Neuronal stem cell (in vitro differentiated cells): ENCODE measurements around the gene DPP6.

Experiments
- DNase-seq: peaks from one replicate; pipeline ENCODE4 v3.0.0-alpha.2; 2013; ENCODE audit warnings: low spot score
- H2AFZ ChIP-seq: one replicate; pipeline ENCODE4 v1.6.1; 2013; ENCODE audit warnings: mild to moderate bottlenecking, low read length, inconsistent platforms
- H2AK5ac ChIP-seq: 2 replicates; pipeline ENCODE4 v1.6.1; 2013; ENCODE audit warnings: low read depth, mild to moderate bottlenecking, inconsistent platforms, low read length, moderate library complexity, mixed read lengths
- H2BK120ac ChIP-seq: 2 replicates; pipeline ENCODE4 v1.6.1; 2013; ENCODE audit warnings: low read depth, mild to moderate bottlenecking, inconsistent platforms, low read length, moderate library complexity, mixed read lengths
- H2BK12ac ChIP-seq: one replicate; pipeline ENCODE4 v1.6.1; 2013; ENCODE audit warnings: low read length, inconsistent platforms
- H2BK15ac ChIP-seq: 2 replicates; pipeline ENCODE4 v1.6.1; 2013; ENCODE audit warnings: mild to moderate bottlenecking, low read length, inconsistent platforms, mixed read lengths
- H2BK5ac ChIP-seq: one replicate; pipeline ENCODE4 v1.6.1; 2013; ENCODE audit warnings: inconsistent platforms, mild to moderate bottlenecking, low read length, moderate library complexity
- H3K14ac ChIP-seq: one replicate; pipeline ENCODE4 v1.6.1; 2013; ENCODE audit warnings: low read length, inconsistent platforms
- H3K18ac ChIP-seq: 2 replicates; pipeline ENCODE4 v1.6.1; 2013; ENCODE audit warnings: low read length, inconsistent platforms
- H3K23ac ChIP-seq: 2 replicates; pipeline ENCODE4 v1.6.1; 2013; ENCODE audit warnings: low read depth, mild to moderate bottlenecking, mixed read lengths, low read length, inconsistent platforms; ENCODE audit not compliant: poor library complexity
- H3K27ac ChIP-seq: replicated peaks from 3 replicates; pipeline ENCODE4 v1.5.1; 2013; ENCODE audit warnings: low read length, inconsistent platforms
- H3K27me3 ChIP-seq, 3 experiments: 2 replicates each; pipeline ENCODE4 v1.6.1; 2013; ENCODE audit warnings: low read length in 3 of 3, mild to moderate bottlenecking in 2 of 3, inconsistent platforms in 1 of 3, low read depth in 1 of 3, mixed read lengths in 1 of 3, moderate library complexity in 1 of 3; ENCODE audit not compliant: control insufficient read depth in 3 of 3, insufficient read depth in 3 of 3
- H3K36me3 ChIP-seq, 2 donors: replicated peaks in 1 of 2; 2 replicates each; pipeline ENCODE4 v1.6.1; 2013; ENCODE audit warnings: low read length in 2 of 2; ENCODE audit not compliant: control insufficient read depth in 2 of 2, insufficient read depth in 2 of 2
- H3K4ac ChIP-seq: 2 replicates; pipeline ENCODE4 v1.6.1; 2013; ENCODE audit warnings: inconsistent platforms, mild to moderate bottlenecking, low read length, moderate library complexity
- H3K4me1 ChIP-seq, 2 donors: 1 replicate in 1 of 2; 2 replicates in 1 of 2; pipeline ENCODE4 v1.6.1; 2013; ENCODE audit warnings: low read length in 2 of 2, low read depth in 1 of 2; ENCODE audit not compliant: control insufficient read depth in 2 of 2, insufficient read depth in 1 of 2
- H3K4me2 ChIP-seq: one replicate; pipeline ENCODE4 v1.6.1; 2013; ENCODE audit warnings: mild to moderate bottlenecking, low read length, inconsistent platforms; ENCODE audit not compliant: insufficient read depth, poor library complexity, severe bottlenecking
- H3K4me3 ChIP-seq, 2 donors: 2 replicates each; pipeline ENCODE4 v1.5.1; 2013; ENCODE audit warnings: low read length in 2 of 2, mild to moderate bottlenecking in 2 of 2, inconsistent platforms in 1 of 2, moderate library complexity in 1 of 2
- H3K79me1 ChIP-seq: one replicate; pipeline ENCODE4 v1.6.1; 2013; ENCODE audit warnings: low read depth, mild to moderate bottlenecking, inconsistent platforms, low read length, moderate library complexity
- H3K9ac ChIP-seq: one replicate; pipeline ENCODE4 v1.6.1; 2013; ENCODE audit warnings: mild to moderate bottlenecking, low read depth, low read length, inconsistent platforms; ENCODE audit not compliant: poor library complexity
- H3K9me3 ChIP-seq, 2 donors: replicated peaks in 1 of 2; 2 replicates each; pipeline versions ENCODE3 to v1.6.1; 2013; ENCODE audit warnings: low read length in 2 of 2, mild to moderate bottlenecking in 2 of 2, inconsistent platforms in 1 of 2, low read depth in 1 of 2, mixed read lengths in 1 of 2, moderate library complexity in 1 of 2; ENCODE audit not compliant: control insufficient read depth in 2 of 2, insufficient read depth in 1 of 2
- H4K8ac ChIP-seq: one replicate; pipeline ENCODE4 v1.6.1; 2013; ENCODE audit warnings: low read depth, mild to moderate bottlenecking, inconsistent platforms, low read length, moderate library complexity
- H4K91ac ChIP-seq: one replicate; pipeline ENCODE4 v1.6.1; 2013; ENCODE audit warnings: low read length, low read depth, mild to moderate bottlenecking, inconsistent platforms; ENCODE audit not compliant: poor library complexity
- WGBS, 2 donors: extraction: QIAGEN DNeasy Blood & Tissue Kit; methylation state at CpG; one replicate each; pipeline ENCODE4 v1.1.7; 2013; ENCODE audit warnings: missing lambda C conversion rate in 2 of 2, mixed read lengths in 1 of 2; ENCODE audit not compliant: insufficient read length in 2 of 2, insufficient replicate concordance in 1 of 2; ENCODE audit errors: extremely low coverage in 2 of 2; 5-methylcytosine and 5-hydroxymethylcytosine counted together

DPP6 gene

DNA sequence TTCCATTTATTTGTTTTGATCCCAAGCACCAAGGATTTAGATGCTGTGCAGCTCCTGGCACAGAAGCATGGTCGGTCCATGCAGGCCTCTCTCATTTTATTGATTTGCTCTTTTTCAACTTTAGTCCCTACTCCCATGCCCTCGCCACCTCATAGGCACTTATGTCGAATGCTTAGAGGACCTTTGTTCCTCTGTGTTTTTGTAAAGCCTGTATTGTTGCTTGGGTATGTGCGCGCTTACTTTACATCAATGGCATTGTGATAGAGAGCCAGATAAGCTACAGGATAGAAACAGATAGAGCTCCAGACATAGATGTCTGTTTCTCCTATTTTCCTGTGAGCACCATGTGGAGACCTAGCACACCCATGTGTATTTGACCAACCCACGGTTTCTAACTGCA, 725.7 kb downstream of the DPP6 start:
- no peak overlapping the region for H4K8ac ChIP-seq
- H2AK5ac ChIP-seq: no peak overlapping the region
- no peak overlapping the region for H3K23ac ChIP-seq
- H3K4ac ChIP-seq: no peak overlapping the region
- H2BK5ac ChIP-seq: no peak overlapping the region
- no peak overlapping the region for H3K4me2 ChIP-seq
- H2BK15ac ChIP-seq: no peak overlapping the region
- H3K4me1 ChIP-seq: no peaks in the 10 kb centered on the region
- H3K79me1 ChIP-seq: no peaks in the 10 kb centered on the region
- H4K91ac ChIP-seq: no peak overlapping the region
- no peak overlapping the region for H2BK120ac ChIP-seq
- no peak overlapping the region for H2AFZ ChIP-seq
- no peak overlapping the region for H3K9ac ChIP-seq
- WGBS, 2 donors: no CpG with 5 or more reads among the region's 6 CpGs
- no peak overlapping the region for H3K14ac ChIP-seq
- no peaks in the 10 kb centered on the region for H3K9me3 ChIP-seq
- no peak overlapping the region for H3K18ac ChIP-seq
- no peak for DNase-seq
- no peak overlapping the region for H2BK12ac ChIP-seq
- H3K36me3 ChIP-seq: no peaks in the 10 kb centered on the region
- no peak overlapping the region for H3K4me3 ChIP-seq
- no peak overlapping the region for H3K27ac ChIP-seq
- no peaks in the 10 kb centered on the region for H3K27me3 ChIP-seq

DNA sequence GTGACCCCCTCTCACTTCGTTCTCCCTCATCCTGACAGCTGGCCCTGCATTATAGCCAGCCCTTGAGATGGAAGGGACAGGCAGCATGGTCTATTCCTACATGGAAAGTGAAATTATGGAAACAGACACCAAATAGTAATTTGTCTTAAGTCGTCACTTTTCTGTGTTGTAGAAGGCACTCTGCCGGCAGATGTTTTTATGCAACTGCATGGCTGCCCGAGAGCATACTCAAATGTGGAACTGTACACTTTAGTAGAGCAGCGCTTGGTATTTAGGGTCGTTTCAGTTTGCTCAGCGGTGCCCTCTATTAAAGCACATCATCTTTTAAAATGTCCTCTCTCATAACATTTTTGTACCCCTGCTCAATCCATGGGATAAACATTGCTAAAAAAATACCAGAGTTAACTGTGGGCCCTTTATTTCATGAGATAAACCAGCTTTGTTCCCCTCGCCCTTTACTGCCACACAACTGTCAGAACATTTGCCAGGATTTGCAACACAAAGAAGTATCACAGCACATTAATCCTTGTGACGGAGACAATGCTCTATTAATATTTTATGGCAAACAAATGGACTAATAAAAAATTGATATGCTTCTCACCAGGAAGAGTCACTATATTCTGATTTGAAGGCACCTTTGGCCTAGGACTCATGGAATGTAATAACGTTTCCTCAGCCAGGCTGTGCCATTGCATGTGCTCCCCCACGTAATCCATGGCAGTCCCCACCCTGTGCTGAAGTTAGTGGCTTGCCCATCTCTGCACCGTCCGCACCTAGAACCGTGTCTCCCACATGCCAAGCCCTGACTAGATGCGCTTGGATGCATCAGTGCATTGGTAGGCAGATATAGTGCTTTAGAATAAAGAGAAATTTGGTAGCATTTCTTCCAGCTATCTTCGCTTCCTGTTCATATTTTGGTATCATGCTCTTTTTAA, 729.4 kb downstream of the DPP6 start:
- Histone ChIP-seq H2BK5ac (no peak overlapping the region), H3K23ac (no peak overlapping the region), H4K91ac (no peak overlapping the region), H3K18ac (no peak overlapping the region), H2BK12ac (no peak overlapping the region), H2BK15ac (no peak overlapping the region), H3K14ac (no peak overlapping the region), H3K9ac (no peak overlapping the region), H2AFZ (no peak overlapping the region), H3K27me3 (no peaks in the 10 kb centered on the region), H3K27ac (no peak overlapping the region), H3K79me1 (no peaks in the 10 kb centered on the region), H3K4ac (no peak overlapping the region), H4K8ac (no peak overlapping the region), H2AK5ac (no peak overlapping the region), H2BK120ac (no peak overlapping the region), H3K36me3 (no peaks in the 10 kb centered on the region), H3K4me3 (no peak overlapping the region), H3K4me1 (no peaks in the 10 kb centered on the region), H3K4me2 (no peak overlapping the region), H3K9me3 (peaks cover 0 to 2% of the 10 kb centered on the region in 2 donors)
- DNase-seq: no peak
- no CpG with 5 or more reads among the region's 16 CpGs for WGBS, 2 donors

DNA sequence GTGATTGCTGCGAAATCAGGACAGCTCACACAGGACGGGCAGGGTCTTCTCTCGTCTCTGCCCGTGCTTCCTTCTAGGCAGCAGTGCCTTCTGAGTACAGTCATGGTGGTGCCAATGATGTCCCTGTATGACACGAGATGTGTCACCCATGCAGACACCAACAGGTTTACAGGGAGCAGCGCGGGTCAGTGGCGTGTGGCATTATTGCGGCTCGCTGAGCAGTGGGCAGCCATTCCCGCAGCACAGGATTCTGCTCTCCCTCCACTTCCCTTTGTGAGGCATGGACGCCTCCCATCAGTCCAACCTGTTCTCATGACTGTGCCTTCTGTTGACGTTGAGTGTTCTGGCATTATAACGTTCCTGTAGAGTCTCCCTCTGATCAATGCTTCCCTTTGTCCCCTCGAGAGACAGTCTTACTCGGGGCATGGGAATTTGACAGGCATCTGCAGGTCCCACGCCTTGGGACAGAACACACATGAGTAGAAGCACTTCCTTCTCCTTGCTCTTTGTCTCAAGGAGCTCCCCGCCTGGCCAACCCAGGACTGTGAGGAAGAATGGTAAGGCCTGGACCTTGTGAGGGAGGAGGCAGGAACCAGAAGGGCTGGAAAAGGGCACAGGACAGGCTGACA, 731.2 kb downstream of the DPP6 start:
- no peak overlapping the region for H3K9ac ChIP-seq
- H3K4me2 ChIP-seq: no peak overlapping the region
- no peak overlapping the region for H2BK5ac ChIP-seq
- H2BK15ac ChIP-seq: no peak overlapping the region
- H4K8ac ChIP-seq: no peak overlapping the region
- no peaks in the 10 kb centered on the region for H3K36me3 ChIP-seq
- H3K4ac ChIP-seq: no peak overlapping the region
- H3K18ac ChIP-seq: peak overlapping the region; percentile 33
- peaks cover 0 to 4% of the 10 kb centered on the region in 2 donors for H3K9me3 ChIP-seq
- H2AK5ac ChIP-seq: no peak overlapping the region
- no peak for DNase-seq
- peaks cover 0 to under 1% (median 0%) of the 10 kb centered on the region in 3 experiments for H3K27me3 ChIP-seq
- no peaks in the 10 kb centered on the region for H3K79me1 ChIP-seq
- no peak overlapping the region for H2BK12ac ChIP-seq
- no peak overlapping the region for H4K91ac ChIP-seq
- no peak overlapping the region for H2BK120ac ChIP-seq
- no peak overlapping the region for H2AFZ ChIP-seq
- no peak overlapping the region for H3K14ac ChIP-seq
- no peaks in the 10 kb centered on the region for H3K4me1 ChIP-seq
- no peak overlapping the region for H3K27ac ChIP-seq
- peak overlapping the region in 1 of 2 donors; percentile 36 for H3K4me3 ChIP-seq
- H3K23ac ChIP-seq: no peak overlapping the region
- no CpG with 5 or more reads among the region's 18 CpGs for WGBS, 2 donors

DNA sequence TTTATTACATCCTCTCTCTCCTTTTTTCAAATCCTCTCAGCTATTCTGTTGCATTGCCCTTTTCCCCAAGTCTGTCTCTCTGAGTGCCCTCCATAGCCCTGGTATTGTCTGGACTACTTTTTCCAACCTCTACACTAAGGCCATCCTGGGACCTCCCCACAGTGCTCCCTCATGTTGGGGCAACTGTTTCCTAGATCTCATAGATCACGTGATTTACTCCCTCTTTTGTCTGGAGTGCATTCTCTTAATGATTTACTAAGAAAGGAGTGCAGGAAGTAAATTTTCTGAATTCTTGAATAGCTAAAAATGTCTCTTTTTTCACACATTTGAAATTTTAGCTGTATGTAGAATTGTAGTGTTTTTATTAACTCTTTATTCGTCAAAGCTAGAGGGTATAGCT, 733.7 kb downstream of the DPP6 start:
- H3K9ac ChIP-seq: no peak overlapping the region
- no peak overlapping the region for H3K14ac ChIP-seq
- WGBS, 2 donors: no CpG with 5 or more reads among the region's 2 CpGs
- no peak for DNase-seq
- no peak overlapping the region for H3K4me2 ChIP-seq
- H2AK5ac ChIP-seq: no peak overlapping the region
- H3K9me3 ChIP-seq: peaks cover 0 to 4% of the 10 kb centered on the region in 2 donors
- no peak overlapping the region for H4K8ac ChIP-seq
- no peak overlapping the region for H2BK12ac ChIP-seq
- H2BK120ac ChIP-seq: no peak overlapping the region
- no peak overlapping the region for H3K18ac ChIP-seq
- H3K27ac ChIP-seq: no peak overlapping the region
- no peaks in the 10 kb centered on the region for H3K36me3 ChIP-seq
- H2AFZ ChIP-seq: no peak overlapping the region
- no peak overlapping the region for H4K91ac ChIP-seq
- H3K4me3 ChIP-seq: no peak overlapping the region
- H3K79me1 ChIP-seq: no peaks in the 10 kb centered on the region
- H2BK15ac ChIP-seq: no peak overlapping the region
- no peak overlapping the region for H3K4ac ChIP-seq
- no peak overlapping the region for H2BK5ac ChIP-seq
- no peak overlapping the region for H3K23ac ChIP-seq
- peaks cover 0 to 7% (median 0%) of the 10 kb centered on the region in 3 experiments for H3K27me3 ChIP-seq
- no peaks in the 10 kb centered on the region for H3K4me1 ChIP-seq
